Body of pancreas (tissue), 4 donors: ENCODE data around the gene IKZF2.

ENCODE experiments used
- POLR2A ChIP-seq, 3 donors: fragments of 450-650 bp; IDR thresholded peaks; one replicate each; pipeline ENCODE4 v1.6.1; 2016; ENCODE audit warnings: antibody characterized with exemption in 3 of 3, mild to moderate bottlenecking in 2 of 3
- TF ChIP-seq, protein P1 (sequence below), 7 experiments: fragments of 450-650 bp in 4 of 7; fragments of 200-600 bp in 3 of 7; sonication (generic) in 3 of 7; IDR thresholded peaks; one replicate each; pipeline ENCODE4 v1.5.1; 2016 to 2019; ENCODE audit warnings: antibody characterized with exemption in 7 of 7

DNA sequence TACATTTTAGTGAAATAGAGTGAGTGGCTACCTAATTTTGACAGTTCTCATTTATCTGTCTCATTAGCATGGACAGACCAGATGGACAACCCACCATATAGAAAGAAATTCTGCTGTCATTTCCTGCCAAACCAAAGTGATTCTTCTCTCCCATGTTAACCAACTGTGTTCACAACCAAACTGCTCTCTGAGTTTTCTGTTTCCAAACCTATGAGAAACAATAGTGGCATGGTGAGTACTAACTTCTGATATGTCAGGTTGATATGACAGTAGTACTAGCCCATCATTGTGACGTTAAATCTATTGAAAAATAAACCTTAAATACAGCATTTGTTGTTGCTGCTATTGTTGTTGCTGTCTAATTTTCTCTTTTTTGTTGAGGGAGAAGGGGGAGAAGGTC, 72.7 kb downstream of the IKZF2 start:
- TF ChIP-seq POLR2A (IDR thresholded peaks at IDR 0.05), result no peak
- TF ChIP-seq, protein P1, sequence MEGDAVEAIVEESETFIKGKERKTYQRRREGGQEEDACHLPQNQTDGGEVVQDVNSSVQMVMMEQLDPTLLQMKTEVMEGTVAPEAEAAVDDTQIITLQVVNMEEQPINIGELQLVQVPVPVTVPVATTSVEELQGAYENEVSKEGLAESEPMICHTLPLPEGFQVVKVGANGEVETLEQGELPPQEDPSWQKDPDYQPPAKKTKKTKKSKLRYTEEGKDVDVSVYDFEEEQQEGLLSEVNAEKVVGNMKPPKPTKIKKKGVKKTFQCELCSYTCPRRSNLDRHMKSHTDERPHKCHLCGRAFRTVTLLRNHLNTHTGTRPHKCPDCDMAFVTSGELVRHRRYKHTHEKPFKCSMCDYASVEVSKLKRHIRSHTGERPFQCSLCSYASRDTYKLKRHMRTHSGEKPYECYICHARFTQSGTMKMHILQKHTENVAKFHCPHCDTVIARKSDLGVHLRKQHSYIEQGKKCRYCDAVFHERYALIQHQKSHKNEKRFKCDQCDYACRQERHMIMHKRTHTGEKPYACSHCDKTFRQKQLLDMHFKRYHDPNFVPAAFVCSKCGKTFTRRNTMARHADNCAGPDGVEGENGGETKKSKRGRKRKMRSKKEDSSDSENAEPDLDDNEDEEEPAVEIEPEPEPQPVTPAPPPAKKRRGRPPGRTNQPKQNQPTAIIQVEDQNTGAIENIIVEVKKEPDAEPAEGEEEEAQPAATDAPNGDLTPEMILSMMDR (IDR thresholded peaks at IDR 0.05), result no peak
